ENCODE results near the gene KLHL6. TPM values are rescaled to one million over a fixed set of nuclear protein-coding genes. Genes with fewer than 3 reads are reported as not detected.

Gene KLHL6
- total and polyA plus RNA-seq, 2 of the 8 experiments (the other 6 are each of a cell fraction or from before 2014, with no cell fraction given): 0.05 TPM; not detected in 1

- no peak for FAIRE-seq
- H3K23me2 ChIP-seq (ENCODE audit: low read depth, low read length): no peaks in the 10 kb centered on the region
- H3K23ac ChIP-seq (ENCODE audit: insufficient read length): no peak overlapping the region
- H4K91ac ChIP-seq (replicated peaks; ENCODE audit: insufficient read length, low read length): peak overlapping the region; percentile 83
- no peaks in the 10 kb centered on the region; a peak in 1 of 7 replicates for H3K27me3 ChIP-seq (replicated peaks in 1 of 4; ENCODE audit: control insufficient read depth in 3 of 4, extremely low read depth in 1 of 4, insufficient read depth in 3 of 4, low read length in 3 of 4)
- H2BK15ac ChIP-seq (ENCODE audit: low read length): peak overlapping the region; percentile 36; the same call in 1 of the 2 replicates
- H3K9ac ChIP-seq (replicated peaks in 1 of 4; ENCODE audit: extremely low read depth in 1 of 4, low read depth in 3 of 4, low read length in 3 of 4): no peak overlapping the region
- TF ChIP-seq ASH2L (IDR thresholded peaks at IDR 0.05; ENCODE audit: low read length) (no peak), CTBP2 (IDR thresholded peaks at IDR 0.05; ENCODE audit: borderline replicate concordance, insufficient read depth, insufficient read length, low read length) (no peak), EP300 (IDR thresholded peaks at IDR 0.05; ENCODE audit: borderline replicate concordance in 1 of 2, low read depth in 2 of 2, low read length in 2 of 2) (no peak)
- H3K4ac ChIP-seq (replicated peaks; ENCODE audit: insufficient read length, low read depth, low read length): peak overlapping the region; percentile 49
- no peaks in the 10 kb centered on the region for H3K79me1 ChIP-seq (ENCODE audit: low read depth, low read length)
- H2BK12ac ChIP-seq (ENCODE audit: low read depth, low read length): peak overlapping the region; percentile 52; the same call in 1 of the 2 replicates
- POLR2A ChIA-PET (ENCODE audit: partially characterized antibody): interaction anchor here (0.6 to 0.8 kb wide), 2 partner anchors 51 to 145 kb away, joined by 3 read pairs; no protein-coding TSS in a partner anchor
- H3K4me3 ChIP-seq (ENCODE audit: extremely low read depth in 1 of 4, insufficient read depth in 2 of 4, low read depth in 3 of 4, low read length in 4 of 4): no peak overlapping the region
- no peak overlapping the region for H3K14ac ChIP-seq (ENCODE audit: insufficient read length)
- H2AK5ac ChIP-seq (ENCODE audit: low read depth, low read length): no peak overlapping the region; the same call in 1 of the 2 replicates
- H4K8ac ChIP-seq (ENCODE audit: extremely low read depth, insufficient read depth, low read length): peak overlapping the region; percentile 28
- peak overlapping the region; percentile 80; the same call in 1 of the 2 replicates for H3K18ac ChIP-seq (ENCODE audit: extremely low read depth, low read length)
- peak overlapping the region; percentile 50 for H2BK120ac ChIP-seq (replicated peaks; ENCODE audit: low read depth, low read length)
- H2AFZ ChIP-seq (ENCODE audit: low read length): no peak overlapping the region
- H2BK5ac ChIP-seq (ENCODE audit: low read depth, low read length): peak overlapping the region; percentile 72; the same call in 1 of the 2 replicates
- no peaks in the 10 kb centered on the region for H4K20me1 ChIP-seq (replicated peaks in 1 of 2; ENCODE audit: control insufficient read depth in 1 of 2, insufficient read depth in 2 of 2, low read length in 2 of 2)
- H4K5ac ChIP-seq (ENCODE audit: insufficient read length, low read depth, low read length): no peak overlapping the region
- no peak overlapping the region for H3K27ac ChIP-seq (ENCODE audit: low read depth, low read length)
- no peak overlapping the region for H3K4me2 ChIP-seq (ENCODE audit: insufficient read depth in 1 of 2, low read depth in 2 of 2, low read length in 2 of 2)
- CTCF ChIA-PET (ENCODE audit: partially characterized antibody): interaction anchor here (0.6 to 5.6 kb wide), 11 partner anchors 11 to 114 kb away, joined by 3 to 46 read pairs (median 4); no protein-coding TSS in a partner anchor
- H3K56ac ChIP-seq (replicated peaks; ENCODE audit: insufficient read length, low read depth, low read length): no peak overlapping the region
- no peaks in the 10 kb centered on the region for H3K36me3 ChIP-seq (ENCODE audit: control insufficient read depth in 2 of 4, insufficient read depth in 4 of 4, low read length in 3 of 4)
- H3K4me1 ChIP-seq (replicated peaks in 1 of 4; ENCODE audit: control insufficient read depth in 3 of 4, insufficient read depth in 4 of 4, low read length in 3 of 4): peaks cover 0 to 4% (median 1%) of the 10 kb centered on the region in 4 experiments; a peak in 5 of 7 replicates
- H3K9me3 ChIP-seq (ENCODE audit: insufficient read depth in 2 of 2, low read depth in 1 of 2, low read length in 1 of 2): no peaks in the 10 kb centered on the region
- DNase-seq (ENCODE audit: low read depth in 1 of 2, low spot score in 2 of 2): peak in 1 of 2 experiments; percentile 44
- H2BK20ac ChIP-seq (ENCODE audit: low read length): peak overlapping the region; percentile 41; the same call in 1 of the 2 replicates
- 97% methylated on average over 33 of the region's 45 CpGs; no CpG with 5 or more reads in 1 of the 2 experiments for WGBS, 2 experiments (ENCODE audit: extremely low coverage in 1 of 2, insufficient coverage in 1 of 2, insufficient read length in 1 of 2, insufficient replicate concordance in 2 of 2, low coverage in 1 of 2, low lambda C conversion rate in 2 of 2, missing lambda C conversion rate in 1 of 2)
- no peaks in the 10 kb centered on the region for H3K79me2 ChIP-seq (ENCODE audit: control insufficient read depth in 1 of 2, insufficient read depth in 2 of 2, low read length in 2 of 2)
These were observed 63.3 kb downstream of the KLHL6 start for GRCh38 chr3:183491923-183492848.
